HG02610 (cell line): ENCODE results near the gene DENND1A.

Experiments
- ATAC-seq: cut with Tn5 transposase; IDR thresholded peaks from one replicate; pipeline ENCODE4 v1.9.1; 2021; ENCODE audit warnings: mild to moderate bottlenecking, moderate library complexity; ENCODE audit not compliant: unreplicated experiment

The DENND1A gene

DNA sequence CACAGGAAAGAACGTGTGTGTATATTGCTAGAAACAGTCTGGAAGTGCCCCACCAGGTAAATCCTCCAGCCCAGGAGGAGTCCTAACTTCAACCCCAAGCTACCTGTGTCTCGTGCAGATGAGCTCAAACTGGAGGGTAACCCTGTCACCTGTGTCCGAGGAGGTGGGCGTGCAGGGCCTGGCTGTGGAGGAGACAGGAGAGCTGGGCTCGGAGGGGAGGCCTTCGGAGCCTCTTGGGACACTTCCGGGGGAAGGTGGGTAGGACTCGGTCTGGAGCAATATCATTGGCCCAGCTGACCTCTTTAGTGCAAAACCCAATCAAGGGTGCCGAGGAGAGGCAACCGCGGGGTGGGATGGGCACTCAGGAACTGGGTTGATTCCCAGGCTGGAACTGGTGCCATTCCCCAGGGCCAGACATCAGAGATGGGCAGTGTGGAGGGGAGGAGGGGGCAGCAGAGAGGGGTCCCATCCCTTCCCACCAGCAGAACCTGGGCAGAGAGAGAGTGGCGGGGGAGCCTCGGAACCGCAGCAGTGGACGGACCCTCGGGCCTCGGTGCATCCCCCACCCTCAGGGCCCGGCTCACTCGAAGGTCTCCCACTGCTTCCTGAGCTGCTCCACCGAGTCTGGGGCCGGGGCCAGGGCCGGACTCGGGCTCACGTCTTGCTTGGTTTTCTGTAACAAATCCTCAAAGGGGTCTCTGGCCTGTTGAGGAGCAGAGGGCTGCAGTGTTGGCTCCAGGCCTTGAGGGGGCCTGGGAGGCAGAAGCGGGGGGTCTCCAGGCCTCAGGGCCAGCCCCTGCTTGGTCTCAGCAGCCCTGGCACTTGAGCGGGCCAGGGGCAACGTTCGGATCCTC lies 548.8 kb downstream of the DENND1A start:
- ATAC-seq: no peak

DNA sequence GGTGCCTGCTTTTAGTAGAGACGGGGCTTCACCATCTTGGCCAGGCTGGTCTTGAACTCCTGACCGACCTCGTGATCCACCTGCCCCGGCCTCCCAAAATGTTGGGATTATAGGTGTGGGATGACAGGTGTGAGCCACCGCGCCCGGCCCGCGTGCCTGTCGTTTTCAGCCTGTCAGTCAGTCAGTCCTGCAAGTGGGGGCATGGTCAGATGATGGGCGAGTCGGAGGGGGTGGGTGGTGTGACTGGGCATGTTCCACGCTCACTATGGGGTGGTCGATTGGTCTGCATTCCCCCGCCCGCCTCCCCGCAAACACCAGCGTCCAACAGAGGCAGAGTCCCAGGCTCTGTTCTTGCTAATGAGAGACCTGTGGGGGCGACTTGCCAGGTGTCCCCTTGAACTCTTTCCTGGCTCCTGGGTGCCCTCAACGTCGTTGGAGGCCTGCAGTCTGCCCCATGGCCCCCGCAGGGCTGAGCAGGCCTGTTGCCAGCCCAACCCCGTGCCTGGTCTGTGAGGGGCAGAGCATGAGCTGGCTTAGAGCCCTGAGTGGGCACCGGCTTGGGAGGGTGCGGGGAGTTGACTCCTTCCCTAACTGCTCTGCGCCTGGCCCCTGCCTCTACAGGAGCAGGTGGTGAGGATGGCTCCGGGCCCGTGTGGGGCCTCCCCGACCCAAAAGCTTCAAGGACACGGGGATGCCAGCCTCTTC lies 550.8 kb downstream of the DENND1A start:
- no peak for ATAC-seq

DNA sequence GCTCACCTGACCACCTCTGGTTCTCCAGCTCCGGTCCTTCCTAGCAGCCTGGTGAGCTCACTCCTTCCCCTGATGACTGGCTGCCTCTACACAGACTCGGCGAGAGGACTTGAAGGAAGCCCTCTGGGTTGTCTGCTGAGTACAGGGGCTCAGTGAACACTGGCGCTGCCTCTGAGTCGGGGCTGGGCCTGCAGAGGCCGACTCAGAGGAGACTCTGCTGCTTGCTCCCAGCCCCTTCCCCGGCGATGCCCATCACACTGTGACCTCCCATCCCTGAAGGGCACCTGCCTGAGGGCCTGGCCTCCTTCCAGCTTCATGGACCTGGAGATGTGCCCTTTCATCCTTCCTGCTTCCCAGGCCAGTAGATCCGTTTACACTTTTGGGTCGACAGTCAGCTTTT lies 551.9 kb downstream of the DENND1A start:
- no peak for ATAC-seq

DNA sequence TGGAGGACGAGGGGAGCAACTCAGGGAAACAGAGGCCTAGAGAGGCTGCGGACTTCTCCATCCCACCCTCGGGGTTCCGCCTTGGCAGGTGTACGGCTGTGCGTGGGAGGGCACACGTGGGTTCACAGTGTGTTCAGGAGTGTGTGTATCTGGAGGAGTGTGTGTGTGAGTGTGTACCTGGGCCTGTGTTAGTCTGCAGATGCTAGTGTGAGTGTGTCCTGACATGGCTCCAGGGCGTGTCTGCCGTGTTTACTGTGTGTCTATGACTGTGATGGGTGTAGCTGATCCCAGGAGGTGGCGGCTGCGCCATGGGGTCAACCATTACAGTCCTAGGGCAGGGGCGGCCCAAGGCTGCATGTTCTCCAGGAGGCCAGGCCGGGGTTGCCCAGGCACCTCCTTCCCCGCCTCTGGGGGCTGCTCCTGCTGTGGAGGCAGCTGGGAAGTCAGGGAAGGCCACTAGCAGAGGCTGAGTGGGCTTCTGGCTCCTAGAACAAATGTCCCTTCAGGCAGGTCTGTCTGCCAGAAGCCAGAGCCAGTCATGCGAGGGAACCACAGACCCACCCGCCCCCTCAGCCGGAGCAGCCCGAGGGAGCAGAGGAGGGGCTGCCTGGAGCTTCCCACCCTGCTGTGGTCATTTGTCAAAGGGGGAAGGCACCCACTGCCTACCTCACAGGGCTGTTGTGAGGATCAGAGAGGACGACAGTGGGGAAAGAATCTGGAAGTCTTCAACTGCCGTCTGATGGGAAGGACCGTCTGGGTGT lies 552.5 kb downstream of the DENND1A start:
- no peak for ATAC-seq

DNA sequence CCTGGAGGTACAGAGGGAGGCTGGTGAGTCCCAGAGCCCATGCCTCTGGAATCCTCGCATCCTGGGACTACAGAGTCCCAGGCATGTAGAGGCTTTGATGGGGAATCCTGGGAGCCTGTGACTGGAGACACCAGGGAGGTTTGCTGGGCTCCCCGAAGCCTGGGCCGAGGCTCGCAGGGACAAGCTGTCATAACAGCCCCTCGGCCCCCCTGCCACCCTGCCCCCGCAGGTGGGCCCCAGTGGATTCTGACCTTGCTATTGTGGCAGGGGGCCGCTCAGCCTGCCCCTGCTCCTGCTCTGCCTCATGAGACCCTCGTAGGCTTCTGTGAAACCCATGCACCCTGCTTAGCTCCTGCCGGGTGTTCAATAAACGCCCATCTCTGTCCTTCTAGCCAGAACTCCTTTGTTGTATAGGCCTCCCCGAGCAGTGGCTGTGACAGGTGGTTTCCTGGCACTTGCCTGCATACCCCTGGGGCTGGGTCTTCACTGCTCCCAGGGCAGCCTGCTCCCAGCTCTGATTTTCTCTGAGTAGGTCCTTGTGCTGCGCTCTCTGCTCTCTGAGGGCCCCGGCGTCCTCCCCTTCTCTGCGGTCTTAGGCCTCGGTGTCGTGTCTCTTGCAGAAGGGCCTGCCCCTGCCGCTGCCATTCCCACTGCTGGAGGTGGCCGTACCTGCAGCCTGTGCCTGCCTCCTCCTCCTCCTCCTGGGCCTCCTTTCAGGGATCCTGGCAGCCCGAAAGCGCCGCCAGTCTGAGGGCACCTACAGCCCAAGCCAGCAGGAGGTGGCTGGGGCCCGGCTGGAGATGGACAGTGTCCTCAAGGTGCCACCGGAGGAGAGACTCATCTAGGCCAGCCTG lies 553.5 kb downstream of the DENND1A start:
- no peak for ATAC-seq

DNA sequence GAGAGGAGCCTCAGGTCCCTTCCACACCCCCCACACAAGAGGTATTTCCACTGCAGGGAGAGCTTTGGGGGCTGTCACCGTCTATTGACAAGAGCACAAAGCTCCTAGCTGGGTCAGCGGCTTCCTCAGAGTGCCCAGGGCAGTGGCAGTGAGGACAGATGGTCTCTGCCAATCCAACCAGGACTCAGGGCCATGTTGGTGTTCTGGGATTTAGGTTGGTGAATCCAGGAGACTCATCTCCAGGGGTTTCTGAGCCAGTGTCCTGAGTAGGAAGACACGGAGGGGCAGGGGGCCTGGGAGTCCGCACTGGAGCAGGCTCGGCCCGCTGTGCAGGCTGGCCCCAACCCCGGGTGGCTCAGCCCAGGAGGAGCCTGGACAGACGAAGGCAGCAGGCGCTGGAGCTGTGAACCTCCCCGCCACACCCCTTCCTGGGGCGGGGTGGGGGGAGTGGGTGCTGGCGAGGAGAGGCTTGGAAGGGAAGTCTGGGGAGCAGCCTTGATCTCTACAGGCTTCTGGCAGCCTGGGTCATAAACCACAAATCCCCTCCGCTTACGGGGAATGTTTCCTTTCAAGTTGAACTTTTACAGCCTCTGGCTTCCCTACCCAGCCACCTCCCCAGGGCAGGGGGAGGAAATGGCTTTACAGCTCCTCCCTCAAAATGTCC lies 554.3 kb downstream of the DENND1A start:
- no peak for ATAC-seq

DNA sequence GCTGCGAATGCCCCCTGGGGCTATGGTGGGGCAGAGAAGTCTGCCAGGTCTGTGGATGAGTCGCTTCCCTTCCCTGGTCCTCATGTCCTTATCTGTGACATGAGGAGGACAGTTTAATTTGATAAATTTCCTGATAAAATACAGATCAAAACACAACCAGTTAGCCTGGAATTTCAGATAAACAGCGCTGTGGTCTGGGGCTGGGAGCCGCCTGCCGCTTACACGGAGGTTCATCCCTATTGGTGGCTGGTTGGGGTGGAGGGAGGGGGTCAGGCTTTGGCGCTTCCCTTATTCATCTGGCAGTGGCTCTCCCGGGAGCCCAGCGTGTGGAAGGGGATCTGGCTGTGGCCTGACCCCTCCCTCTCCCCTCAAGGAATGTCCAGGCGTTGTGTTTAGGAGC lies 556.0 kb downstream of the DENND1A start:
- ATAC-seq: no peak

DNA sequence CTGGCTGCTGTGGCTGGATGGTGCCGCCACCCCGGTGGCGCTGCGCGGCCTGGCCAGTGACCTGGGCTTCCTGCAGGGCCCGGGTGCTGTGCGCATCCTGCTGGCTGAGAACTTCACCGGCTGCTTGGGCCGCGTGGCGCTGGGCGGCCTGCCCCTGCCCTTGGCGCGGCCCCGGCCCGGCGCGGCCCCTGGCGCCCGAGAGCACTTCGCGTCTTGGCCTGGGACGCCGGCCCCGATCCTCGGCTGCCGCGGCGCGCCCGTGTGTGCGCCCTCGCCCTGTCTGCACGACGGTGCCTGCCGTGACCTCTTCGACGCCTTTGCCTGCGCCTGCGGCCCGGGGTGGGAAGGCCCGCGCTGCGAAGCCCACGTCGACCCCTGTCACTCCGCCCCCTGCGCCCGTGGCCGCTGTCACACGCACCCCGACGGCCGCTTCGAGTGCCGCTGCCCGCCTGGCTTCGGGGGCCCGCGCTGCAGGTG lies 556.4 kb downstream of the DENND1A start:
- no peak for ATAC-seq

DNA sequence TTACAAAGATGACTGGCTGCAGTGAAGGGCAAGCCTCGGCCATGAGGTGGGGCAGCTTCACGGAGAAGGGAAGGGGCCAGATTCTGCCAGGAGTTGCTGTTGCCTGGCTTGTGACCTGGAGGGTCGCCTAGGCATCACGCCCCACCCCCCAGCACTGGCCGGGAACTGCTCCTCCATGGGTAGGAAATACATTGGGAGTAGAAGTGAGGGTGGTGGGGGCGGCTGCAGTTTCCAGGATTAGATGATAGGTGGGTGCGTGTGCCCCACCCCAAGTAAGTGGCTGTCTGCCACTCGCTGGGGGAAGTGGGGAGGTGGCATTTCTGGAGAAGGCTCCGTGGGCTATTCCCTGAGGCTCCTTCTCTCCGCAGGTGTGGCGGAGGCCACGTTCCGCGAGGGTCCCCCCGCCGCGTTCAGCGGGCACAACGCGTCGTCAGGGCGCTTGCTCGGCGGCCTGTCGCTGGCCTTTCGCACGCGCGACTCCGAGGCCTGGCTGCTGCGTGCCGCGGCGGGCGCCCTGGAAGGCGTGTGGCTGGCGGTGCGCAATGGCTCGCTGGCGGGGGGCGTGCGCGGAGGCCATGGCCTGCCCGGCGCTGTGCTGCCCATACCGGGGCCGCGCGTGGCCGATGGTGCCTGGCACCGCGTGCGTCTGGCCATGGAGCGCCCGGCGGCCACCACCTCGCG lies 557.0 kb downstream of the DENND1A start:
- ATAC-seq: no peak

DNA sequence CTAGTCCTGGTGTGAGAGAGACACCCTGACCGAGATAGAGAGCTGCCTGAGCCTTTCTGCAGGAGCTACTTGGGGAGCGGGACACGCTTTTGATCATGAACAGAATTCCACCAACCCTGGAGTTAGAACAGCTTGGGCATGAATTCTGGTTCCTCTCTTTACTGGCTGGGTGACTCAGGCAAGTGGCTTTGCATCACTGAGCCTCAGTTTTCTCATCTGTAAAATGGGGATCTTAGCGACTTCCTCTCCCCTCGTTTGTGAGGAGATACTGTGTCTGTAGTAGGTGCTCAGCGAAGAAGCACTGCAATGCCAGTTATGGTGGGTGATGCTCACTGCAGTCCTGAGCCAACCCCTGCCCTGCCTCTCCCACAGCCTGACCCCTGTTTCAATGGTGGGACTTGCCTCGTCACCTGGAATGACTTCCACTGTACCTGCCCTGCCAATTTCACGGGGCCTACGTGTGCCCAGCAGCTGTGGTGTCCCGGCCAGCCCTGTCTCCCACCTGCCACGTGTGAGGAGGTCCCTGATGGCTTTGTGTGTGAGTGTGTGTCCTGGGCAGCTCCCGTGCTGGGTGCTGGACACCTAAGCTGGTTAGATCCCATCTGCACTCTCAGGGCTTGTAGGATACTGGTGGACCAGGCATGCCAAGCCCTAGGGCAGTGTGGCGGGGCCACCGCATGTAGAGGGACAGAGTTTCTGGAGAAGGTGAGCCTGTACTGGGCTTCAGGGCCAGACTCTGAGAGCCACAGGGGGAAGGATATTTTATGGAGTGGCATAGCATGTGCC lies 557.9 kb downstream of the DENND1A start:
- no peak for ATAC-seq

DNA sequence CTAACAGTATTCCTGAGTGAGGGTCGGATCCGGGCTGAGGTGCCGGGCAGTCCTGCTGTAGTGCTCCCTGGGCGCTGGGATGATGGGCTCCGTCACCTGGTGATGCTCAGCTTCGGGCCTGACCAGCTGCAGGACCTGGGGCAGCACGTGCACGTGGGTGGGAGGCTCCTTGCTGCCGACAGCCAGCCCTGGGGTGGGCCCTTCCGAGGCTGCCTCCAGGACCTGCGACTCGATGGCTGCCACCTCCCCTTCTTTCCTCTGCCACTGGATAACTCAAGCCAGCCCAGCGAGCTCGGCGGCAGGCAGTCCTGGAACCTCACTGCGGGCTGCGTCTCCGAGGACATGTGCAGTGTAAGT lies 558.7 kb downstream of the DENND1A start:
- no peak for ATAC-seq

DNA sequence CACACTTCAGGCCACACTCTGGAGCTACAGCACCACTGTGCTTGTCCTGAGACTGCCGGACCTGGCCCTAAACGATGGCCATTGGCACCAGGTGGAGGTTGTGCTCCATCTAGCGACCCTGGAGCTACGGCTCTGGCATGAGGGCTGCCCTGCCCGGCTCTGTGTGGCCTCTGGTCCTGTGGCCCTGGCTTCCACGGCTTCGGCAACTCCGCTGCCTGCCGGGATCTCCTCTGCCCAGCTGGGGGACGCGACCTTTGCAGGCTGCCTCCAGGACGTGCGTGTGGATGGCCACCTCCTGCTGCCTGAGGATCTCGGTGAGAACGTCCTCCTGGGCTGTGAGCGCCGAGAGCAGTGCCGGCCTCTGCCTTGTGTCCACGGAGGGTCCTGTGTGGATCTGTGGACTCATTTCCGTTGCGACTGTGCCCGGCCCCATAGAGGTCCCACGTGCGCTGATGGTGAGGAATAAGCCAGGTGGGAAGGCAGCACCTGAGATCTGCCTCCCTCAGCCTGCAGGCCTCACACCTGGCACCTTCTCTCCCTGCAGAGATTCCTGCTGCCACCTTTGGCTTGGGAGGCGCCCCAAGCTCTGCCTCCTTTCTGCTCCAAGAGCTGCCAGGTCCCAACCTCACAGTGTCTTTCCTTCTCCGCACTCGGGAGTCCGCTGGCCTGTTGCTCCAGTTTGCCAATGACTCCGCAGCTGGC lies 559.2 kb downstream of the DENND1A start:
- ATAC-seq: no peak

DNA sequence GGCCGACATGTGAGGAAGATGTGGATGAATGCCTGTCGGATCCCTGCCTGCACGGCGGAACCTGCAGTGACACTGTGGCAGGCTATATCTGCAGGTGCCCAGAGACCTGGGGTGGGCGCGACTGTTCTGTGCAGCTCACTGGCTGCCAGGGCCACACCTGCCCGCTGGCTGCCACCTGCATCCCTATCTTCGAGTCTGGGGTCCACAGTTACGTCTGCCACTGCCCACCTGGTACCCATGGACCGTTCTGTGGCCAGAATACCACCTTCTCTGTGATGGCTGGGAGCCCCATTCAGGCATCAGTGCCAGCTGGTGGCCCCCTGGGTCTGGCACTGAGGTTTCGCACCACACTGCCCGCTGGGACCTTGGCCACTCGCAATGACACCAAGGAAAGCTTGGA lies 559.8 kb downstream of the DENND1A start:
- ATAC-seq: no peak

DNA sequence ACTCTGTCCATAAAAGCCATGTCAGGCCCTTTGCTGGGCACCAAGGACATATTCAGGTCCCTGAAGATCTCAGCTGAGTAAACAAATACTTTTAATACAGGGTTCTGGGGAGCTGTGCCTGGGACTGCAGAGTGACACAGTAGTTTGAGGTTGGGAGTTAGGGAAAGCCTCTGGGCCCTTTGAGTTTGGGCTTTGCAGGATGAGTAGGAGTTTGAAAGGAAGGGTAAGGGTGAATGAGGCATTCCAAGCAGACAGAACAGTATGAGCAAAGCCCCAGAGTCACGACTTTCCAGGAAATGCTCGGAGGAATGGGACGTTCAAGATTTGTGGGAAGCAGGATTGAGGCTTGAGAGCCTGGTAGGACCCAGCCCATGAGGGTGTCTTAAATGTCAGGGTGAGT lies 560.6 kb downstream of the DENND1A start:
- no peak for ATAC-seq

DNA sequence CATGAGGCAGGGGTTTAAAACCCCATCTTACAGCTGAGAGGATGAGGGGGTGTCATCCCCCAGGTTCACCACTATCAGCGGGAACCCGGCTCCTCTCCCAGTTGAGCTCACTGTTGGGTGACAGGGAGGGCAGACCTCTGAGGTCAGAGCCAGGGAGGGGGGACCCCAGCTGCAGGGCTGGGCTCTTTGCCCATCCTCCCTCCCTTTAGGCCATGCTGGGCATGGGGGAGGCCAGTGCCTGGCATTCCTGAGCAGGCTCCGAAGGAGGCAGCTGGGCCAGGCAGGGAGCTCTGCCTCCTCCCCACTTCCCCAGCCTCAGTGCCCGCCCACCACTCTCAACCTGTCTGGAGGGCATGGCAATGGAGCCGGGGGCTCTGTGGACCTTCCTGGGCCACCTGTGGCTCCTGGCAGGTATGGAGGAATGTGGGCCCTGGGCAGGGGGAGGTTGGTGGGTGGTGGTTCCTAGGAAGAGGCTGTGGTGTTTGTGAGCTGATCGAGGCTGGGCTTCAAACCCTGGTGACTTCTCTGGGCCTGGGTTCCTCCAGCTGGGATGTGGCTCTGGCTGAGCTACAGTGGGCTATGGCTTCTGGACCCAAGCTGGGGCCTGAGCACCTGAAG lies 561.3 kb downstream of the DENND1A start:
- no peak for ATAC-seq

DNA sequence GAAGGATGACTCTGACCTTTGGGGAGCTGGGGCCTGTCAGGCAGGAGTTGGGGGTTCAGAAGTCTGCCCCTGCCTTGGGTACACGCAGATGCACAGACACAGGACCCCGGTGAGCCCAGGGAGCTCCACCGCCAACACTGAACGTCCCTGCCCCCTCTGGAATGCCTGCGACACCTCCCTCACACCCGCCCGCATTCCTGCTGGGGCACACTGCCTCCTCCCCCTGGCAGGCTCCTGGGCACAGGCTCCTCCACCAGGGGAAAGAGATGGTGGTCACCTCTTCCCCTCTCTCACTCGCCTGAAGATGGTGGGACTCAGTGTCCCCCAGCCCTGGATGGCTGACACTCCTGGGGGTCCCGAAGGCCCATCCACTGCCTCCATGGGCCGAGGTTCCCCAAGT lies 561.9 kb downstream of the DENND1A start:
- no peak for ATAC-seq

DNA sequence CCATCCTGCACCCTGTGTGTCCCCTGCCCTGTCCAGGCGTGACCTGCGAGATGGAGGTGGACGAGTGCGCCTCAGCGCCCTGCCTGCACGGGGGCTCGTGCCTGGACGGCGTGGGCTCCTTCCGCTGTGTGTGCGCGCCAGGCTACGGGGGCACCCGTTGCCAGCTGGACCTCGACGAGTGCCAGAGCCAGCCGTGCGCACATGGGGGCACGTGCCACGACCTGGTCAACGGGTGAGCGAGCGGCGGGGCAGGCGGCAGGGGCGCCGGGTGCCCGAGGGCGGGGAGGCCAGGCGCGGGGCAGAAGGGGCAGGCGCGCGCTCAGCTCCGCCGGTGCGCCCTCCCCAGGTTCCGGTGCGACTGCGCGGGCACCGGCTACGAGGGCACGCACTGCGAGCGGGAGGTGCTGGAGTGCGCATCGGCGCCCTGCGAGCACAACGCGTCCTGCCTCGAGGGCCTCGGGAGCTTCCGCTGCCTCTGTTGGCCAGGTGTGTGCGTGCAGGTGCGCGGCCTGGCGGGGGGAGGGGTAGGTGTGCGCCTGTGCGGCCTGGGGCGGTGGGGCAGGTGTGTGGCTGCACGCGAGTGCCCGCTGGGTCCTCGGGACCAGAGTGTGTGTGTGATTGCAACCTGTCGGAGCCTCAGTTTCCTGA lies 563.9 kb downstream of the DENND1A start:
- no peak for ATAC-seq
